Osteoblast (primary cell): Measurements from ENCODE around the gene CYTH4. TPM values are rescaled to one million over a fixed set of nuclear protein-coding genes. Genes with fewer than 3 reads are reported as not detected.

Experiments used
- DNase-seq: peaks from one replicate; pipeline ENCODE4 v3.0.0; 2011; ENCODE audit warnings: low spot score, mixed read lengths; ENCODE audit not compliant: insufficient read length; ENCODE audit errors: missing footprints
- H2AFZ ChIP-seq: 2 replicates; pipeline ENCODE4 v1.6.0; 2011; ENCODE audit warnings: mild to moderate bottlenecking, low read length
- H3K27ac ChIP-seq: 2 replicates; pipeline ENCODE4 v1.5.1; 2011; ENCODE audit warnings: mild to moderate bottlenecking, low read depth, low read length, moderate library complexity
- H3K27me3 ChIP-seq: 2 replicates; pipeline ENCODE4 v1.6.0; 2012; ENCODE audit warnings: mild to moderate bottlenecking, control low read depth, inconsistent platforms, low read length, moderate library complexity; ENCODE audit not compliant: insufficient read depth
- H3K36me3 ChIP-seq: 2 replicates; pipeline ENCODE4 v1.5.1; 2011; ENCODE audit warnings: mild to moderate bottlenecking, low read length, control low read depth, moderate library complexity; ENCODE audit not compliant: insufficient read depth
- H3K4me1 ChIP-seq: 2 replicates; pipeline ENCODE4 v1.5.1; 2011; ENCODE audit warnings: mild to moderate bottlenecking, low read length, control low read depth, moderate library complexity; ENCODE audit not compliant: insufficient read depth
- H3K4me2 ChIP-seq: 2 replicates; pipeline ENCODE4 v1.6.0; 2011; ENCODE audit warnings: mild to moderate bottlenecking, low read length; ENCODE audit not compliant: insufficient read depth
- H3K4me3 ChIP-seq: fragments of 200-600 bp; sonication (generic); 3 replicates; pipeline ENCODE4 v1.5.1; 2012; ENCODE audit warnings: mild to moderate bottlenecking, low read length, inconsistent platforms; ENCODE audit not compliant: insufficient read depth
- H3K79me2 ChIP-seq: 2 replicates; pipeline ENCODE4 v1.6.0; 2012; ENCODE audit warnings: mild to moderate bottlenecking, low read length, control low read depth, inconsistent platforms; ENCODE audit not compliant: insufficient read depth
- H3K9me3 ChIP-seq: 2 replicates; pipeline ENCODE4 v1.5.1; 2011; ENCODE audit warnings: low read depth, low read length, control low read depth
- H4K20me1 ChIP-seq: 2 replicates; pipeline ENCODE4 v1.6.0; 2012; ENCODE audit warnings: mild to moderate bottlenecking, low read length, control low read depth; ENCODE audit not compliant: insufficient read depth
- CTCF ChIP-seq: IDR thresholded peaks from 2 replicates; pipeline ENCODE4 v1.5.1; 2011; ENCODE audit warnings: mild to moderate bottlenecking, low read depth, low read length, moderate library complexity; ENCODE audit errors: extremely low read depth
- total RNA-seq: library from RNA; depleted of rRNA; stranded (reverse); fragments of >200 nt; gene quantifications from 2 replicates; pipeline ENCODE4 v1.2.3, GENCODE V29; 2012

Gene CYTH4
- total RNA-seq, 1 donor = 0.72 TPM

GRCh38 chr22:37256075-37256726 is 26.1 kb upstream of the CYTH4 start:
- Histone ChIP-seq H3K27ac (no peak overlapping the region), H3K4me3 (no peak overlapping the region), H3K36me3 (no peaks in the 10 kb centered on the region), H3K4me2 (no peak overlapping the region), H3K9me3 (no peaks in the 10 kb centered on the region), H2AFZ (no peak overlapping the region), H3K79me2 (no peaks in the 10 kb centered on the region), H3K4me1 (peaks cover 21% of the 10 kb centered on the region), H3K27me3 (peaks cover 15% of the 10 kb centered on the region), H4K20me1 (no peaks in the 10 kb centered on the region)
- TF ChIP-seq CTCF = no peak
- DNase-seq = no peak

- H3K27me3 ChIP-seq = peaks cover 22% of the 10 kb centered on the region
- no peaks in the 10 kb centered on the region for H3K36me3 ChIP-seq
- peaks cover 21% of the 10 kb centered on the region for H3K4me1 ChIP-seq
- no peaks in the 10 kb centered on the region for H3K79me2 ChIP-seq
- H4K20me1 ChIP-seq = no peaks in the 10 kb centered on the region
- no peak overlapping the region for H2AFZ ChIP-seq
- H3K27ac ChIP-seq = no peak overlapping the region
- no peak for DNase-seq
- no peak overlapping the region for H3K4me3 ChIP-seq
- no peak overlapping the region for H3K4me2 ChIP-seq
- H3K9me3 ChIP-seq = no peaks in the 10 kb centered on the region
- no peak for TF ChIP-seq CTCF
These were observed 24.1 kb upstream of the CYTH4 start for GRCh38 chr22:37258005-37258752.

GRCh38 chr22:37258753-37259401 is 23.4 kb upstream of the CYTH4 start:
- H4K20me1 ChIP-seq = no peaks in the 10 kb centered on the region
- DNase-seq = no peak
- H3K4me1 ChIP-seq = peaks cover 21% of the 10 kb centered on the region
- no peak overlapping the region for H3K27ac ChIP-seq
- H3K4me3 ChIP-seq = no peak overlapping the region
- H3K79me2 ChIP-seq = no peaks in the 10 kb centered on the region
- no peaks in the 10 kb centered on the region for H3K36me3 ChIP-seq
- no peak for TF ChIP-seq CTCF
- no peak overlapping the region for H2AFZ ChIP-seq
- peaks cover 22% of the 10 kb centered on the region for H3K27me3 ChIP-seq
- peaks cover 3% of the 10 kb centered on the region for H3K9me3 ChIP-seq
- no peak overlapping the region for H3K4me2 ChIP-seq

GRCh38 chr22:37259540-37260029 is 22.7 kb upstream of the CYTH4 start:
- Histone ChIP-seq H3K36me3 (no peaks in the 10 kb centered on the region), H2AFZ (peak overlapping the region; percentile 81), H3K4me2 (peak overlapping the region; percentile 68), H3K27ac (no peak overlapping the region), H3K4me3 (peak overlapping the region; percentile 36), H3K9me3 (peaks cover 10% of the 10 kb centered on the region), H3K79me2 (no peaks in the 10 kb centered on the region), H4K20me1 (no peaks in the 10 kb centered on the region), H3K4me1 (peaks cover 15% of the 10 kb centered on the region), H3K27me3 (peaks cover 22% of the 10 kb centered on the region)
- peak; percentile 70 for TF ChIP-seq CTCF
- peak; percentile 71 for DNase-seq
